ENCODE measurements around the gene TROAP.
"Not testable (repeated sequence)": the region's sequence is repeated elsewhere in the genome, so short reads cannot be mapped to it uniquely, and the experiment has no call there.

The TROAP gene

GRCh38 chr12:49295082-49295936 is 27.7 kb upstream of the TROAP start, which contains the start of gene PRPH:
TSS of gene PRPH (plus strand) at chr12:49295147. CDS start at chr12:49295201, 54 bp downstream.
- DNase-seq: no peak

DNA sequence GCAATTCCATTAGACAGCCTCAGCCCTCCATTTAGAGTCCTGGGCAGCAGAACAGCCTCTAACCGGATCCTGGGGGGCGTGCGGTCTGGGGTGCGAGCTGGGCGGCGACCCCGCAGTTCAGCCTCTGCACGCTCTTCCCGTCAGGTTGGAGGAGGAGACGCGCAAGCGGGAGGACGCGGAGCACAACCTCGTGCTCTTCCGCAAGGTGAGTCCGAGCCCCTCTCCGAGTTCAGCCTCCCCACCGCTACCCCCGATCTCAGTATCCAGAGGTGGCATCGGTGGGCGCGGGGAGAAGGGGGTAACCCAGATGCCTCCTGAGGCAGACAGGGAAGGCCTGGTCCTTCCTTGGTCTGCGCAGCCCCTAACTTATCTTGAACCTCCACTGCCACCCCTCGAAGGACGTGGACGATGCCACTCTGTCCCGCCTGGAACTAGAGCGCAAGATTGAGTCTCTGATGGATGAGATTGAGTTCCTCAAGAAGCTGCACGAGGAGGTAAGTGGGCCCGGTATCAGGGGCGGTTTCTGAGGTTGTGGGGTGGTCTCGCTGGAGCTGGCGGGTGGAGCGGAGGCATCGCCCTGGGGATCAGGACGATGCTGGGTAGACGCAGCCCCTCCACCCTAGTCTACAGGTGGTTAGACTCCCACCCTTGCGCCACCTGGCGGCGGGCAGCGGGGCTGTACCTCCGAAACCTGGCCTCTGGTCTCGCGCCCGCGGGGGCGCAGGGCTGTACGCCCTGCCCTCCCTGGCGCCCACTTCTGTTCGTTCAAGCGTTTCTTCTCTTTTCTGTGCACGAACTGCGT is 26.8 kb upstream of the TROAP start:
- no peak for DNase-seq

- DNase-seq: no peak
These were observed 26.0 kb upstream of the TROAP start for GRCh38 chr12:49296836-49297694.

GRCh38 chr12:49297695-49298060 is 25.4 kb upstream of the TROAP start:
- DNase-seq: no peak

DNA sequence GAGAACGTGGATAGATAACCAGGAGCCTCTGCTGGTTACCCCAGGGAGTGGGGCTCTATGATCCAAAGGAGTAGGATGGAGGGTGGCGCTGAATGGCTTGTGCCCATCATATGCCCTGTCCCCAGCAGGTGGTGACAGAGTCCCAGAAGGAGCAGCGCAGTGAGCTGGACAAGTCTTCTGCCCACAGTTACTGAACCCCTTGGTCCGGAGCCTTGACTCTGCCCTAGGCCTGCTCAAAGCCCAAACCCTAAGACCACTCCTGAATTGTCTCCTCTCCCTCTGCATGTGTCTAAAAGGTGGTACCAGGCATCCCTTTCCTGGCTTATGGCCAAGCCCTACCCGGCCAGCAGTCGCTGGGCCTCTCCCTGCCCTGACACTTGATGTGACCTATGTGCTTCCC is 24.9 kb upstream of the TROAP start:
- DNase-seq: no peak

GRCh38 chr12:49301760-49302159 is 21.3 kb upstream of the TROAP start:
- no peak for DNase-seq

GRCh38 chr12:49304161-49304560 is 18.9 kb upstream of the TROAP start:
- no peak for DNase-seq

DNA sequence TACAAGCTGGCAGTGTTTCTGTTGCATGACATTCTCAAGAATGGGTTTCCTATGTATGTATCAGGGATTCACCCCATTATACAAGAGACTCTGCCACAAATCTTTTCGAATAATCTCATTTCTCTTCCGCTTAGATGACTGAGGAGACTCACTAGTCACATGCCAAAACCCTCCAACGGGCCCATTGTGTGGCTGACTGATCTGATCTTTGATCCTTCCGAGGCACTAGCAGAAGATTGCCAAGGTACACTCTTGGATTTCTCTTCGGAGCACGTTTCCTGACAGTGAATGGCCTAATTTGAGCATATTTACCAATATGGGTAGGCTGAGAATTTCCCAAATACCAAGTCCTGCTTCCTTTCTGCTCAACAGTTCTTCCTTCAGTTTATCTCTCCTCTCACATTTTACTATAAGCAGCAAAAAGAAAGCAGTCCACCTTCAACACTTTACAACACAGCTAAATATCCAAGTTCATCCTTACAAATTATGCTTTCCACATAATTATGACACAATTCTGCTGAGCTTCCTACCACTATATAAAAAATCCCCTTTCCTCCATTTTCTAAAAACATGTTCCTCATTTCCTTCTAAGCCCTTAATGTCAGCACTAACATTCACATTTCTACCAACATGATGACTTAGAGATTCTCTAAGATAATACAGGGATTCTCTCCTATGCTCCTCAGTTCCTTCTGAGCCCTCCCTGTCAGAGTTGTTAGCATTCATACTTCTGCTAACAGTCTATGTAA is 17.1 kb upstream of the TROAP start:
- no peak for DNase-seq

DNA sequence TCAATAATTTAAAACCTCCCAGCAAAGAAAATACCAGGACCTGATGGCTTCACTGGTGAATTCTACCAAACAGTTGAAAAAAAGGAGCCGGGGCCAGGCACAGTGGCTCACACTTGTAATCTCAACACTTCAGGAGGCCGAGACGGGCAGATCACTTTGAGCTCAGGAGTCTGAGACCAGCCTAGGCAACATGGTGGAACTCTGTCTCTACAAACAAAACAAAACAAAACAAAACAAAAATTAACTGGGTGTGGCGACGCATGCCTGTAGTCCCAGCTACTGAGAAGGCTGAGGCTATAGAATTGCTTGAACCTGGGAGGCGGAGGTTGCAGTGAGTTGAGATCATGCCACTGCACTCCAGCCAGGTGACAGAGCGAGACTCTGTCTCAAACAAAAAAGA is 13.7 kb upstream of the TROAP start:
- DNase-seq: no peak

- DNase-seq: not testable (repeated sequence)
These were observed 12.5 kb upstream of the TROAP start for GRCh38 chr12:49310451-49311000.

DNA sequence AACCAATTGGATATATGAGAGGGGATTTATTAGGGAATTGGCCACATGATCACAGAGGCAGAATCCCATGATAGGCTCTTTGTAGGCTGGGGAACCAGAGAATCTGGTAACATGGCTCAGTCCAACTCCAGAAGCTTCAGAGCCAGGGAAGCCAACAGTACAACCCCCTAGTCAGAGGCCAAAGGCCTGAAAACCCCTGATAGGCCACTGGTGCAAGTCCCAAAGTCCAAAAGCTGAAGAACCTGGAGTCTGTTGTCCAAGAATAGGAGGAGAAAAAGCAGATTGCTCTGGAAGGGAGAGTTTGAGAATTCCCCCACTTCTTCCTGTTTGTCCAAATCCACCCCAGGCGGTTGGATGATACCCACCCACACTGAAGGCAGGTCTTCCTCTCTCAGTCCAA is 8.2 kb upstream of the TROAP start:
- DNase-seq: no peak

- not testable (repeated sequence) for DNase-seq
These were observed 5.9 kb upstream of the TROAP start for GRCh38 chr12:49317118-49317517.

DNA sequence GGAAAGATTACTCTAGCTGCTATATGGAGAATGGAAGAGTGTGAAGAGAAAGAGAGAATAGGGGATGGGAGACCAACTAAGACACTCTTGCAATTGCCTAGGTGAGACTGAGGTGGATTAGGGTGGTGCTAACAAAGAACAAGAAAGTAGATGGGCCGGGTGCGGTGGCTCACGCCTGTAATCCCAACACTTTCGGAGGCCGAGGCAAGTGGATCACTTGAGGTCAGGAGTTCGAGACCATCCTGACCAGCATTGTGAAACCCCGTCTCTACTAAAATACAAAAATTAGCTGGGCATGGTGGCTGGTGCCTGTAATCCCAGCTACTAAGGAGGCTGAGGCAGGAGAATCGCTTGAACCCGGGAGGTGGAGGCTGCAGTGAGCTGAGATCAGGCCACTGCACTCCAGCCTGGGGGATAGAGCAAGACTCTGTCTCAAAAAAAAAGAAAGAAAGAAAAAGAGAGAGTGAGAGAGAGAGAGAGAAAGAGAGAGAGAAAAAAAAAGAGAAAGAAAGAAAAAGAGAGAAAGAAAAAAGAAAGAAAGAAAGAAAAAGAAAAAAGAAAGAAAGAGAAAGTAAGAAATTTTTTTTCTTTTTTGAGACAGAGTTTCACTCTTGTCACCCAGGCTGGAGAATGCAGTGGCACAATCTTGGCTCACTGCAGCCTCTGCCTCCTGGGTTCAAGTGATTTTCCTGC is 2.5 kb upstream of the TROAP start:
- not testable (repeated sequence) for DNase-seq

- no peak for DNase-seq
These were observed 718 bp upstream of the TROAP start for GRCh38 chr12:49322367-49322707.

DNA sequence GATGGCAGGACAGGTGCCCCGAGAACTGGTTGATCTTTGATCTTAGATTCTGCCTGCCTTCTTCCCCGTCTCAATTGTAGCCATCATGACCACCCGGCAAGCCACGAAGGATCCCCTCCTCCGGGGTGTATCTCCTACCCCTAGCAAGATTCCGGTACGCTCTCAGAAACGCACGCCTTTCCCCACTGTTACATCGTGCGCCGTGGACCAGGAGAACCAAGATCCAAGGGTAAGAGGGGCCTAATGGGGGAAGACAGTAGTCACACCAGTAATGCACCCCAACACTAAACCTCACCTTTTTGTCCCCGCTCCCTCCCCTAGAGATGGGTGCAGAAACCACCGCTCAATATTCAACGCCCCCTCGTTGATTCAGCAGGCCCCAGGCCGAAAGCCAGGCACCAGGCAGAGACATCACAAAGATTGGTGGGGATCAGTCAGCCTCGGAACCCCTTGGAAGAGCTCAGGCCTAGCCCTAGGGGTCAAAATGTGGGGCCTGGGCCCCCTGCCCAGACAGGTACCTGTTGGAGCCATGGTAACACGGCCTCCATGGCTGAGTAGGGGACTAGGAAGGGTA is 556 bp downstream of the TROAP start:
- no peak for DNase-seq

DNA sequence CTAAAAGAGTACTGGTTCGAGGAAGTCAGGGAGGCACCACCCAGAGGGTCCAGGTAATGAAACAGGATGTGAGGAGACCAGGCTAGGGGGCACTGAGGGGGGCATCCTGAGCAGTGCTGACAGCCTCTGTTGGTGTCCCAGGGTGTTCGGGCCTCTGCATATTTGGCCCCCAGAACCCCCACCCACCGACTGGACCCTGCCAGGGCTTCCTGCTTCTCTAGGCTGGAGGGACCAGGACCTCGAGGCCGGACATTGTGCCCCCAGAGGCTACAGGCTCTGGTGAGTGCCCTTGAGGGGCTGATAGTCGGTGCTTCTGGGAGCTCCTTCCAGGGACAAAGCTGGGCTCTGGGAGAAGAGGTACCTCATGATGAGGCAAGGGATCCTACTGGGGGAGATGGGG is 2.6 kb downstream of the TROAP start:
- no peak for DNase-seq

DNA sequence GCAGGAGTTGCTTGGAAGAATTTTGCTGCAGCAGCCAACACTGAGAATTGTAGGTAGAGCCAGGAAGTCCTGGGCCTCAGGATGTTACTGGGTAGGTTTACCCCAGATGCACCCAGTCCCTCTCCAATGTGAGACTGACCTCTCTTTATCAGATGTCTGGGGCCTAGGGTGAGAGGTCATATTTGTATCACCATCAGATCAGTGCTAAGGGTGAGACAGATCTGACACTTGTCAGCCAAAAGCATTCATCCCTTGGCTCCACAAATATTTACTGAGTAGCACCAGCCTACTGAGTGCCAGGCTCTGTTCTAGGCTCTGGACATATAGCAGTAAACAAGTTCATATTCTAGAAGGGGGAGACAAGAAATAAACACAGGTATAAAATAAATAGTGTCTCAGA is 4.3 kb downstream of the TROAP start:
- DNase-seq: no peak

- no peak for DNase-seq
These were observed 4.8 kb downstream of the TROAP start for GRCh38 chr12:49327887-49328286.

GRCh38 chr12:49328816-49329215 is 5.8 kb downstream of the TROAP start:
- DNase-seq: no peak

DNA sequence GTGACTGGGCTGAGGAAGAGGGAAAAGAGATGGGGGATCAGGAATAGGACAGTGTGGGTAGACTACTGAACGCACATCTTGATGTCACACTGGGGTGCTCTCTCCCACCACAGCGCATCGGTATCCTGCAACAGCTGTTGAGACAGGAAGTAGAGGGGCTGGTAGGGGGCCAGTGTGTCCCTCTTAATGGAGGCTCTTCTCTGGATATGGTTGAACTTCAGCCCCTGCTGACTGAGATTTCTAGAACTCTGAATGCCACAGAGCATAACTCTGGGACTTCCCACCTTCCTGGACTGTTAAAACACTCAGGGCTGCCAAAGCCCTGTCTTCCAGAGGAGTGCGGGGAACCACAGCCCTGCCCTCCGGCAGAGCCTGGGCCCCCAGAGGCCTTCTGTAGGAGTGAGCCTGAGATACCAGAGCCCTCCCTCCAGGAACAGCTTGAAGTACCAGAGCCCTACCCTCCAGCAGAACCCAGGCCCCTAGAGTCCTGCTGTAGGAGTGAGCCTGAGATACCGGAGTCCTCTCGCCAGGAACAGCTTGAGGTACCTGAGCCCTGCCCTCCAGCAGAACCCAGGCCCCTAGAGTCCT is 7.1 kb downstream of the TROAP start:
- no peak for DNase-seq
